ENCODE measurements around the gene AMMECR1. TPM values are rescaled to one million over a fixed set of nuclear protein-coding genes. Genes with fewer than 3 reads are reported as not detected.
"Not testable (repeated sequence)": the region's sequence is repeated elsewhere in the genome, so short reads cannot be mapped to it uniquely, and the experiment has no call there.

The AMMECR1 gene
- total RNA-seq, 1 donor from 2014 or later, result 16.0 TPM

- no peaks in the 10 kb centered on the region for H3K36me3 ChIP-seq (ENCODE audit: control insufficient read depth, insufficient read depth, low read length)
- TF ChIP-seq, protein P1, sequence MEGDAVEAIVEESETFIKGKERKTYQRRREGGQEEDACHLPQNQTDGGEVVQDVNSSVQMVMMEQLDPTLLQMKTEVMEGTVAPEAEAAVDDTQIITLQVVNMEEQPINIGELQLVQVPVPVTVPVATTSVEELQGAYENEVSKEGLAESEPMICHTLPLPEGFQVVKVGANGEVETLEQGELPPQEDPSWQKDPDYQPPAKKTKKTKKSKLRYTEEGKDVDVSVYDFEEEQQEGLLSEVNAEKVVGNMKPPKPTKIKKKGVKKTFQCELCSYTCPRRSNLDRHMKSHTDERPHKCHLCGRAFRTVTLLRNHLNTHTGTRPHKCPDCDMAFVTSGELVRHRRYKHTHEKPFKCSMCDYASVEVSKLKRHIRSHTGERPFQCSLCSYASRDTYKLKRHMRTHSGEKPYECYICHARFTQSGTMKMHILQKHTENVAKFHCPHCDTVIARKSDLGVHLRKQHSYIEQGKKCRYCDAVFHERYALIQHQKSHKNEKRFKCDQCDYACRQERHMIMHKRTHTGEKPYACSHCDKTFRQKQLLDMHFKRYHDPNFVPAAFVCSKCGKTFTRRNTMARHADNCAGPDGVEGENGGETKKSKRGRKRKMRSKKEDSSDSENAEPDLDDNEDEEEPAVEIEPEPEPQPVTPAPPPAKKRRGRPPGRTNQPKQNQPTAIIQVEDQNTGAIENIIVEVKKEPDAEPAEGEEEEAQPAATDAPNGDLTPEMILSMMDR (IDR thresholded peaks at IDR 0.05; ENCODE audit: insufficient read depth, low read length, poor library complexity, severe bottlenecking), result no peak
- DNase-seq (ENCODE audit: low read depth), result peak; percentile 26
- H3K27me3 ChIP-seq (ENCODE audit: control insufficient read depth, insufficient read depth, low read length), result no peaks in the 10 kb centered on the region
- H3K4me3 ChIP-seq (ENCODE audit: low read depth, low read length), result no peak overlapping the region
Measured at GRCh38 chrX:110341189-110342035, 23.5 kb upstream of the AMMECR1 start.

DNA sequence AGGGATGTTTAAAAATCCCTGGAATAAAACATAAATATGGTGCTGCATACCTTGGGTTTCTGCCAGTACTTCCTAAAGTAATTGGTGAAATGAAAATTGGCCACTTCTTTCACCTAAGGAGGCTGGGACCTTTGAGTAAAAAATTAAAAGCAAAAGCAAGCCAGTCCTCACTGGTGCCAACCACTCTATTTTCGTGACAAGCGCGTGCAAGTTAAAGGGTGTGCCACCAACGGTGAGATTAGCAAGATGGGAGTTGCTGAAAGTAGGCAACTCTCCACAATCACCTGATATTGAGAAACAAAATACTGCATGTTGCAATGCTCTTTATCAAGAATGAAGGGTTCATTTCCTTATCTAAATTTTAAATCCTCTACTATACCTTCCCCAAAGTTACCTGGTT, 21.1 kb upstream of the AMMECR1 start:
- no peaks in the 10 kb centered on the region for H3K36me3 ChIP-seq (ENCODE audit: control insufficient read depth, insufficient read depth, low read length)
- no peak overlapping the region for H3K4me3 ChIP-seq (ENCODE audit: low read depth, low read length)
- no peak for DNase-seq (ENCODE audit: low read depth)
- TF ChIP-seq, protein P1 (IDR thresholded peaks at IDR 0.05; ENCODE audit: insufficient read depth, low read length, poor library complexity, severe bottlenecking), result no peak
- no peaks in the 10 kb centered on the region for H3K27me3 ChIP-seq (ENCODE audit: control insufficient read depth, insufficient read depth, low read length)

DNA sequence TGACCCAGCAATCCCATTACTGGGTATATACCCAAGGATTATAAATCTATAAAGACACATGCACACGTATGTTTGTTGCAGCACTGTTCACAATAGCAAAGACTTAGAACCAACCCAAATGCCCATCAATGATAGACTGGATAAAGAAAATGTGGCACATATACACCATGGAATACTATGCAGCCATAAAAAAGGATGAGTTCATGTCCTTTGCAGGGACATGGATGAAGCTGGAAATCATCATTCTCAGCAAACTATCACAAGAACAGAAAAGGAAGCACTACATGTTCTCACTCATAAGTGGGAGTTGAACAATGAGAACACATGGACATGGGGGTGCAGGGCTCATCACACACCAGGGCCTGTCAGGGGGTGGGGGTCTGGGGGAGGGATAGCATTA, 15.6 kb upstream of the AMMECR1 start:
- H3K27me3 ChIP-seq (ENCODE audit: control insufficient read depth, insufficient read depth, low read length); DNase-seq (ENCODE audit: low read depth); H3K4me3 ChIP-seq (ENCODE audit: low read depth, low read length); H3K36me3 ChIP-seq (ENCODE audit: control insufficient read depth, insufficient read depth, low read length): not testable (repeated sequence)

DNA sequence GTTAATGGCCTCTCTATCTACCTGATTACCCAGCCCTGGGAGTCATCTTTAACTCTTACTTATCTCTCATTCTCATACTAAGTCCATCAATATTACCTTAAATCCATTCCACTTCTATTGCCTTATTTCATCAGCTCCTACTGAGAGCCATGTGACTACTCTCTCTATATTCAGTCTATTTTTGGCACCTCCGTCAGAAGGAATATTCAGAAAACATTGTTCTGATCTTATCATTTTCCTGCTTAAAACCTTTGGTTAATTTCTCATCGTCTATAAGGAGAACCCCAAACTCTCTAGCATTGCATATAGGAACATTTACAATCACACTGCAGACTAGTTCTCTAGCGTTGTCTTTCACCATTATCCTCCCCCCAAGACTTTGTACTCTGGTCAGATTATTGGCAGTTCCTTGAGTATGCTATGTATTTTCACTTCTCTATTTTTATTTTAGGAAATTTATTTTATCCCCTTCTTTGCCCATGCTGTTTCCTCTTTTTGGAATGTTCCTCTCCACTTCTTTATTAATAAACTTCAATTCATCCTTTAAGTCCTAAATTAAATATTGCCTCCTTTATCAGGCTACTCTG, 13.7 kb upstream of the AMMECR1 start:
- Histone ChIP-seq H3K27me3 (ENCODE audit: control insufficient read depth, insufficient read depth, low read length) (no peaks in the 10 kb centered on the region), H3K4me3 (ENCODE audit: low read depth, low read length) (no peak overlapping the region), H3K36me3 (ENCODE audit: control insufficient read depth, insufficient read depth, low read length) (no peaks in the 10 kb centered on the region)
- TF ChIP-seq, protein P1 (IDR thresholded peaks at IDR 0.05; ENCODE audit: insufficient read depth, low read length, poor library complexity, severe bottlenecking), result no peak
- no peak for DNase-seq (ENCODE audit: low read depth)

GRCh38 chrX:110328613-110329012, 10.7 kb upstream of the AMMECR1 start:
- not testable (repeated sequence) for H3K36me3 ChIP-seq (ENCODE audit: control insufficient read depth, insufficient read depth, low read length); DNase-seq (ENCODE audit: low read depth); H3K4me3 ChIP-seq (ENCODE audit: low read depth, low read length); H3K27me3 ChIP-seq (ENCODE audit: control insufficient read depth, insufficient read depth, low read length)

- TF ChIP-seq, protein P1 (IDR thresholded peaks at IDR 0.05; ENCODE audit: insufficient read depth, low read length, poor library complexity, severe bottlenecking), result no peak
- Histone ChIP-seq H3K27me3 (ENCODE audit: control insufficient read depth, insufficient read depth, low read length) (no peaks in the 10 kb centered on the region), H3K4me3 (ENCODE audit: low read depth, low read length) (no peak overlapping the region), H3K36me3 (ENCODE audit: control insufficient read depth, insufficient read depth, low read length) (no peaks in the 10 kb centered on the region)
- no peak for DNase-seq (ENCODE audit: low read depth)
Measured at GRCh38 chrX:110327336-110327735, 9.5 kb upstream of the AMMECR1 start.
